PC-9 (cell line): Measurements from ENCODE around the gene CACNB4. TPM values are rescaled to one million over a fixed set of nuclear protein-coding genes. Genes with fewer than 3 reads are reported as not detected.

Experiments
- BruUV-seq: library from RNA; stranded (reverse); fragments of 400-500 nt; replicated peaks from 2 replicates; lab custom pipeline; 2021; lab: Mats Ljungman, UMichigan
- CTCF ChIA-PET: fragments of 300-600 bp; sonication (Branson Sonifier 250); formaldehyde crosslinking; loops from one replicate; lab custom pipeline; 2022; ENCODE audit warnings: antibody characterized with exemption; lab: Charles Lee
- POLR2A ChIA-PET: fragments of 300-600 bp; sonication (Branson Sonifier 250); formaldehyde crosslinking; loops from one replicate; lab custom pipeline; 2022; ENCODE audit warnings: antibody characterized with exemption; ENCODE audit not compliant: unreplicated experiment; lab: Charles Lee
- DNase-seq, 2 experiments: peaks; one replicate each; pipeline versions ENCODE4 v3.0.0 to v3.0.0-alpha.2; 2015 to 2022; ENCODE audit warnings: mixed read lengths in 1 of 2
- H2AFZ ChIP-seq: fragments of 200-600 bp; sonication (generic); 2 replicates; pipeline ENCODE4 v1.8.1; 2017; ENCODE audit warnings: antibody characterized with exemption
- H3F3A ChIP-seq: fragments of 200-600 bp; sonication (generic); 2 replicates; pipeline ENCODE4 v1.8.1; 2017; ENCODE audit warnings: antibody characterized with exemption, mild to moderate bottlenecking, low read depth; ENCODE audit not compliant: insufficient read depth
- H3K27ac ChIP-seq: fragments of 200-600 bp; sonication (generic); 2 replicates; pipeline ENCODE4 v1.6.1; 2016; ENCODE audit warnings: mixed run types
- H3K27me3 ChIP-seq: fragments of 200-600 bp; sonication (generic); 2 replicates; pipeline ENCODE4 v1.6.1; 2016; ENCODE audit warnings: low read depth, mixed run types; ENCODE audit not compliant: insufficient read depth
- H3K36me3 ChIP-seq: fragments of 200-600 bp; sonication (generic); 2 replicates; pipeline ENCODE4 v1.6.1; 2016; ENCODE audit warnings: low read depth, mixed run types
- H3K4me1 ChIP-seq: fragments of 200-600 bp; sonication (generic); replicated peaks from 2 replicates; pipeline ENCODE4 v1.6.1; 2016; ENCODE audit warnings: mixed run types; ENCODE audit not compliant: insufficient read depth
- H3K4me2 ChIP-seq: fragments of 200-600 bp; sonication (generic); 2 replicates; pipeline ENCODE4 v1.6.1; 2017; ENCODE audit warnings: mixed run types
- H3K4me3 ChIP-seq: fragments of 200-600 bp; sonication (generic); 2 replicates; pipeline ENCODE4 v1.6.1; 2016; ENCODE audit warnings: mixed run types
- H3K79me2 ChIP-seq: fragments of 200-600 bp; sonication (generic); 2 replicates; pipeline ENCODE4 v1.6.1; 2017; ENCODE audit warnings: low read depth, mixed run types
- H3K9me2 ChIP-seq: fragments of 200-600 bp; sonication (generic); 2 replicates; pipeline ENCODE4 v1.8.1; 2017; ENCODE audit warnings: mild to moderate bottlenecking; ENCODE audit not compliant: insufficient read depth
- H3K9me3 ChIP-seq: fragments of 200-600 bp; sonication (generic); 2 replicates; pipeline ENCODE4 v1.8.1; 2016; ENCODE audit warnings: low read depth; ENCODE audit not compliant: insufficient read depth
- H4K20me1 ChIP-seq: fragments of 200-600 bp; sonication (generic); 2 replicates; pipeline ENCODE4 v1.8.1; 2017; ENCODE audit not compliant: insufficient read depth
- CTCF ChIP-seq: fragments of 200-600 bp; sonication (generic); conservative IDR thresholded peaks from 2 replicates; pipeline ENCODE4 v1.6.1; 2017; ENCODE audit warnings: mixed run types, antibody characterized with exemption, mild to moderate bottlenecking, moderate library complexity
- EZH2 ChIP-seq: fragments of 200-600 bp; sonication (generic); IDR thresholded peaks from 2 replicates; pipeline ENCODE4 v1.8.0; 2017; ENCODE audit warnings: antibody characterized with exemption, low read depth
- intact Hi-C: fragments of 100-400 bp; cut with micrococcal nuclease; formaldehyde crosslinking; loops from one replicate; pipeline ENCODE4 v1.10.0; 2022; ENCODE audit not compliant: unreplicated experiment
- total RNA-seq: library from RNA; stranded (reverse); gene quantifications from 2 replicates; pipeline ENCODE4 v1.2.3, GENCODE V29; 2021

Gene CACNB4
- total RNA-seq, 1 experiment from 2014 or later, result 0.98 TPM

- TF ChIP-seq EZH2, result no peak
- no peak for TF ChIP-seq CTCF
- CTCF ChIA-PET, result no interaction called here
- no peaks in the 10 kb centered on the region for H3K4me1 ChIP-seq
- H3K4me3 ChIP-seq, result no peak overlapping the region
- intact Hi-C loops, result no loop called here
- no peaks in the 10 kb centered on the region for H4K20me1 ChIP-seq
- H3K9me2 ChIP-seq, result no peaks in the 10 kb centered on the region
- H3K4me2 ChIP-seq, result no peak overlapping the region
- no peaks in the 10 kb centered on the region for H3K36me3 ChIP-seq
- H3F3A ChIP-seq, result no peaks in the 10 kb centered on the region
- DNase-seq, result peak in 1 of 2 experiments; percentile 52
- H3K27me3 ChIP-seq, result no peaks in the 10 kb centered on the region
- POLR2A ChIA-PET, result interaction anchor here (0.7 kb wide), 1 partner anchor 12 kb away, joined by 3 read pairs; the partner anchor contains the start of gene ARL5A
- no peak overlapping the region for H2AFZ ChIP-seq
- no TSS peak for BruUV-seq
- no peaks in the 10 kb centered on the region for H3K9me3 ChIP-seq
- no peak overlapping the region for H3K27ac ChIP-seq
- H3K79me2 ChIP-seq, result no peaks in the 10 kb centered on the region
Observed at GRCh38 chr2:151840216-151841046, 258.4 kb downstream of the CACNB4 start.

GRCh38 chr2:151837926-151838325, 260.9 kb downstream of the CACNB4 start:
- Histone ChIP-seq H3K4me2 (no peak overlapping the region), H3F3A (no peaks in the 10 kb centered on the region), H3K27ac (no peak overlapping the region), H3K27me3 (no peaks in the 10 kb centered on the region), H3K4me1 (no peaks in the 10 kb centered on the region), H3K9me3 (no peaks in the 10 kb centered on the region), H2AFZ (no peak overlapping the region), H3K79me2 (no peaks in the 10 kb centered on the region), H3K36me3 (no peaks in the 10 kb centered on the region), H3K4me3 (no peak overlapping the region), H4K20me1 (no peaks in the 10 kb centered on the region), H3K9me2 (no peaks in the 10 kb centered on the region; the same call in 1 of the 2 replicates)
- no peak for DNase-seq
- POLR2A ChIA-PET, result no interaction called here
- intact Hi-C loops, result no loop called here
- TF ChIP-seq EZH2 (no peak), CTCF (no peak)
- CTCF ChIA-PET, result interaction anchor here (0.6 kb wide), 1 partner anchor 142 kb away, joined by 3 read pairs; no protein-coding TSS in a partner anchor
- BruUV-seq, result no TSS peak

GRCh38 chr2:151833984-151834383, 264.9 kb downstream of the CACNB4 start:
- Histone ChIP-seq H3K79me2 (no peaks in the 10 kb centered on the region), H3K27ac (no peak overlapping the region), H2AFZ (no peak overlapping the region), H3K9me2 (no peaks in the 10 kb centered on the region; the same call in 1 of the 2 replicates), H3K9me3 (no peaks in the 10 kb centered on the region), H3K36me3 (no peaks in the 10 kb centered on the region), H3K4me3 (no peak overlapping the region), H3K27me3 (no peaks in the 10 kb centered on the region), H3K4me1 (peaks cover under 1% of the 10 kb centered on the region; the same call in 1 of the 2 replicates), H3K4me2 (no peak overlapping the region), H4K20me1 (no peaks in the 10 kb centered on the region), H3F3A (no peaks in the 10 kb centered on the region)
- ChIA-PET POLR2A (no interaction called here), CTCF (no interaction called here)
- TF ChIP-seq CTCF, result no peak
- DNase-seq, result no peak
- no TSS peak for BruUV-seq
- intact Hi-C loops, result no loop called here
